ENCODE data around the gene CRIM1.

GRCh38 chr2:36379710-36380448, 24.3 kb downstream of the CRIM1 start:
- TF ChIP-seq POLR2A (IDR thresholded peaks at IDR 0.05) (no peak), CTCF (IDR thresholded peaks at IDR 0.05) (no peak)
